H1 (cell line): ENCODE measurements around the gene DDX60. TPM values are rescaled to one million over a fixed set of nuclear protein-coding genes. Genes with fewer than 3 reads are reported as not detected.

Source experiments
- CEBPB ChIP-seq: IDR thresholded peaks from 2 replicates; pipeline ENCODE4 v1.6.1; 2012; ENCODE audit warnings: low read depth, low read length
- EP300 ChIP-seq, 2 experiments: IDR thresholded peaks; 1 replicate in 1 of 2; 2 replicates in 1 of 2; pipeline ENCODE4 v1.6.1; 2011 to 2012; ENCODE audit warnings: low read depth in 2 of 2, low read length in 2 of 2, mild to moderate bottlenecking in 2 of 2, borderline replicate concordance in 1 of 2, inconsistent platforms in 1 of 2, moderate library complexity in 1 of 2
- NRF1 ChIP-seq: IDR thresholded peaks from 2 replicates; pipeline ENCODE4 v1.6.1; 2011; ENCODE audit warnings: mild to moderate bottlenecking, low read depth, low read length, improper control_type of control experiment
- RBBP5 ChIP-seq: IDR thresholded peaks from 2 replicates; pipeline ENCODE4 v1.7.1; 2012; ENCODE audit warnings: low read depth, mild to moderate bottlenecking, inconsistent platforms, low read length, moderate library complexity, borderline replicate concordance
- RFX5 ChIP-seq: IDR thresholded peaks from 2 replicates; pipeline ENCODE4 v1.6.1; 2011; ENCODE audit warnings: low read depth, low read length, improper control_type of control experiment, borderline replicate concordance
- SP4 ChIP-seq: IDR thresholded peaks from 2 replicates; pipeline ENCODE4 v1.6.1; 2012; ENCODE audit warnings: low read length, inconsistent platforms
- TAF1 ChIP-seq: IDR thresholded peaks from 2 replicates; pipeline ENCODE4 v1.6.1; 2011; ENCODE audit warnings: mild to moderate bottlenecking, low read depth, low read length
- TAF7 ChIP-seq: optimal IDR thresholded peaks from 2 replicates; pipeline ENCODE3; 2011; ENCODE audit warnings: low read depth, mild to moderate bottlenecking, inconsistent platforms, low read length, moderate library complexity, borderline replicate concordance
- TBP ChIP-seq: IDR thresholded peaks from 2 replicates; pipeline ENCODE4 v1.6.1; 2011; ENCODE audit warnings: low read depth, low read length, improper control_type of control experiment
- TCF12 ChIP-seq: IDR thresholded peaks from 2 replicates; pipeline ENCODE4 v1.6.1; 2011; ENCODE audit warnings: low read depth, mild to moderate bottlenecking, low read length
- polyA plus RNA-seq, 7 experiments: library from polyadenylated mRNA; depleted of rRNA in 3 of 7; stranded (reverse) in 5 of 7; unstranded in 2 of 7; fragments of >200 nt in 5 of 7; fragments of 200-250 nt in 2 of 7; gene quantifications; 1 replicate in 5 of 7; 2 replicates in 1 of 7; 4 replicates in 1 of 7; pipeline versions ENCODE4 v1.2.1 to v1.2.3, GENCODE V29; 2011 to 2013; ENCODE audit warnings: missing spikeins in 2 of 7, mixed read lengths in 2 of 7
- total RNA-seq: library from RNA; stranded (reverse); fragmentation: NEBNext Ultra II Directional; extraction: Animal tissue kit (Norgen Biotek cat#: 25700); gene quantifications from 2 replicates; pipeline ENCODE4 v1.2.1, GENCODE V29; 2021
- TF ChIP-seq, protein P1 (sequence below): IDR thresholded peaks from 2 replicates; pipeline ENCODE4 v1.6.1; 2012; ENCODE audit warnings: inconsistent platforms

The DDX60 gene
- total and polyA plus RNA-seq, 2 of the 8 experiments (the other 6 are each of a cell fraction or from before 2014, with no cell fraction given): 1.00 to 1.6 TPM

DNA sequence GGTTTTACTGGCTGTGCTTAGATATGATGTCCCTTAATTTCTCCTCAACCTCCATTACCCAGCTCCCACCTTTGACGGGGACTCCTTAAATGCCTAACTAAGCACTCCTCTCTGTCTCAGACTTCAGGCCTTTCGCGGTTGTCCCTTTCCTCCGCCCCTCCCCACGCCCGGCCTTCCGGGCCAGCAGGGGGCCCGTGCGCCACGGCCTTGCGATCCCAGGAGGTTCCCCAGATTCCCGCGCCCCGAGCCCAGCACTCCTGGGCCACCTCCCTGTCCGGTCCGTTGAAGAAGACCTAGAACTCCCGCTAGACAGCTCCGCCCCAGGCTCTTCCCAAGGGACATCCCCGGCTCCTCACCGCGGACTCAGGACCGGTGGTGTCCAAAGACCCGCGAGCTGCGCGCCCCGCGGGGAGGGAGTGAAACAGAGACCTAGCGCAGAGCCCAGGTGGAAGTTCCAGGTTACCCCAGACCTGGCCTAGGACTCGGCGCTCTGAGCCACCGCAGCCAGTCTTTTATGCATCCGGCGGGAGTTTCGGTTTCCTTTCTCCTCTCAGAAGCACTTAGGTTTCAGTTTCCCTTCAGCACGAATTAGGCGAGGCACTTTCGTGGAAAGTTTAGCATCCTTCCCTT is at the start of gene DDX60 (continued):
- TF ChIP-seq RFX5 (no peak), RBBP5 (peak; percentile 86), TAF1 (peak; percentile 71), NRF1 (no peak), TAF7 (peak; percentile 43), SP4 (0 out of 2 replicates have a peak, but pooled peaks have one; percentile 74), TCF12 (no peak), EP300 (IDR thresholded peaks at IDR 0.05; ENCODE audit: borderline replicate concordance in 1 of 2, low read depth in 2 of 2, low read length in 2 of 2) (0 out of 3 replicates have a peak, but pooled peaks of 1 of the 2 experiments have one; percentile 5), TBP (0 out of 2 replicates have a peak, but pooled peaks have one; percentile 36), CEBPB (no peak)
- TF ChIP-seq, protein P1, sequence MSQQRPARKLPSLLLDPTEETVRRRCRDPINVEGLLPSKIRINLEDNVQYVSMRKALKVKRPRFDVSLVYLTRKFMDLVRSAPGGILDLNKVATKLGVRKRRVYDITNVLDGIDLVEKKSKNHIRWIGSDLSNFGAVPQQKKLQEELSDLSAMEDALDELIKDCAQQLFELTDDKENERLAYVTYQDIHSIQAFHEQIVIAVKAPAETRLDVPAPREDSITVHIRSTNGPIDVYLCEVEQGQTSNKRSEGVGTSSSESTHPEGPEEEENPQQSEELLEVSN: peak; percentile 66; the same call in 1 of the 2 replicates
